K562 (cell line): ENCODE results near the gene AP3M1. TPM values are rescaled to one million over a fixed set of nuclear protein-coding genes. Genes with fewer than 3 reads are reported as not detected.
A peak's percentile ranks its signal among the peaks of the same experiment; 100 is the strongest.

Experiments
- NFE2 ChIP-seq: IDR thresholded peaks from 2 replicates; pipeline ENCODE4 v1.6.1; 2014; ENCODE audit warnings: antibody characterized with exemption, low read depth
- PRPF4 ChIP-seq: fragments of 200-400 bp; formaldehyde crosslinking; IDR thresholded peaks from one replicate; pipeline ENCODE4 v1.6.1; 2017; ENCODE audit warnings: low read length, low read depth, mild to moderate bottlenecking; ENCODE audit not compliant: insufficient read depth, poor library complexity, severe bottlenecking
- THAP7 ChIP-seq: fragments of 250-450 bp; sonication (Bioruptor Pico); IDR thresholded peaks from 2 replicates; pipeline ENCODE4 v1.5.0; 2021
- polyA plus RNA-seq, 8 experiments: library from polyadenylated mRNA; depleted of rRNA in 4 of 8; stranded (reverse) in 5 of 8; unstranded in 3 of 8; fragments of >200 nt; fragmentation: Nextera tagmentation in 2 of 8; fragmentation: Illumina TruSeq in 1 of 8; extraction: Ambion mirVana in 2 of 8; extraction: Trizol in 1 of 8; gene quantifications; 2 replicates each; pipeline versions ENCODE4 v1.2.1 to v1.2.3, GENCODE V29; 2011 to 2014; ENCODE audit warnings: inconsistent platforms in 1 of 8, missing spikeins in 1 of 8
- total RNA-seq, 7 experiments: library from RNA; depleted of rRNA in 6 of 7; stranded (reverse); fragments of >200 nt in 6 of 7; fragmentation: Illumina TruSeq in 2 of 7; extraction: Trizol in 2 of 7; gene quantifications; 2 replicates each; pipeline versions ENCODE4 v1.2.1 to v1.2.3, GENCODE V29; 2011 to 2021; ENCODE audit warnings: low replicate concordance in 1 of 7
- TF ChIP-seq, protein P1 (sequence below): sonication (generic); formaldehyde crosslinking; IDR thresholded peaks from 2 replicates; pipeline ENCODE4 v1.4.0; 2020; ENCODE audit warnings: mild to moderate bottlenecking, missing genetic modification reagents
- TF ChIP-seq, protein P2 (sequence below): fragments of 250-450 bp; sonication (Bioruptor Pico); IDR thresholded peaks from 2 replicates; pipeline ENCODE4 v1.9.0; 2021; ENCODE audit warnings: mild to moderate bottlenecking, inconsistent platforms

The AP3M1 gene
- total and polyA plus RNA-seq, 9 of the 15 experiments (the other 6 are each of a cell fraction or from before 2014, with no cell fraction given), result 44.3 to 135 (median 67.6) TPM

DNA sequence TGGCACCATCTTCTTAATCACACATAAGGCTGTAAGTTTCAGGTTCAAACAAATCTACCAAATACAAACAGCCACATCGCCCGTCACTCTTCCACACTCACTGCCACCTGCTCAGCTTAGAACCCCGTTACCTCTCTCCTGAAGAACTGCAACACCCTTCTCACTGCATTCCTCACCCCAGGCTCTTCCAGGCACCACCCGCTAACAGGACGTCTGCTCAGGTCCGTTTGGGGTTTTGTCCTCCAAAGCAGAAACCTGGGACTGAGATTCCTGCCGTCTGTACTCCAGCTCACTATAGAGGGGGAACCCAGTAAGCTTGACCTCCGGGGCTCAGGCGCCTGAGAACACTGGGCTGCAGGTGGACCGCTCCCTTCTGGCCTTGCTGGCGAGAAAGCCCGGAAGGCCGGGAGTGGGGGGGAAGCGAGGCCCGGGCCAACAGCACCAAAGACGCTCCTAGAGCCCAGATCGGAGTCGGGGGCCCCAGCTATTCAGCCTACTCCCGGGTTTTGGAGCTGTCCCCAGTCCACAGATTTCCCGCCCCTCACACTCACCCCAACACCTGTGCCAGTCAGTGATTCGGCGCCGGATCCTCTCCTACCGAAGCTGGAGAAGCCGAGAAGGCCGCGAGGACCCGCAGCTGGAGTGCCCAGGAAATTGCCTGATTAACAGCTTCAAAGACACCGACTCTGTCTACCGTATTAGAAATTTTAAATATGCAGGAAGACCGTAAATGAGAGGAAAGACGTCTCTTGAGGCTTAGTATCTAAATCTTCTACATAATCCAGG is at the start of gene AP3M1 (continued):
- TF ChIP-seq, protein P1, sequence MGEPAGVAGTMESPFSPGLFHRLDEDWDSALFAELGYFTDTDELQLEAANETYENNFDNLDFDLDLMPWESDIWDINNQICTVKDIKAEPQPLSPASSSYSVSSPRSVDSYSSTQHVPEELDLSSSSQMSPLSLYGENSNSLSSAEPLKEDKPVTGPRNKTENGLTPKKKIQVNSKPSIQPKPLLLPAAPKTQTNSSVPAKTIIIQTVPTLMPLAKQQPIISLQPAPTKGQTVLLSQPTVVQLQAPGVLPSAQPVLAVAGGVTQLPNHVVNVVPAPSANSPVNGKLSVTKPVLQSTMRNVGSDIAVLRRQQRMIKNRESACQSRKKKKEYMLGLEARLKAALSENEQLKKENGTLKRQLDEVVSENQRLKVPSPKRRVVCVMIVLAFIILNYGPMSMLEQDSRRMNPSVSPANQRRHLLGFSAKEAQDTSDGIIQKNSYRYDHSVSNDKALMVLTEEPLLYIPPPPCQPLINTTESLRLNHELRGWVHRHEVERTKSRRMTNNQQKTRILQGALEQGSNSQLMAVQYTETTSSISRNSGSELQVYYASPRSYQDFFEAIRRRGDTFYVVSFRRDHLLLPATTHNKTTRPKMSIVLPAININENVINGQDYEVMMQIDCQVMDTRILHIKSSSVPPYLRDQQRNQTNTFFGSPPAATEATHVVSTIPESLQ (CRISPR knock-in tag), result peak; percentile 70; the same call in 1 of the 2 replicates
- TF ChIP-seq PRPF4, result no peak
- TF ChIP-seq THAP7 (CRISPR knock-in tag), result no peak
- TF ChIP-seq NFE2, result peak; percentile 95
- TF ChIP-seq, protein P2, sequence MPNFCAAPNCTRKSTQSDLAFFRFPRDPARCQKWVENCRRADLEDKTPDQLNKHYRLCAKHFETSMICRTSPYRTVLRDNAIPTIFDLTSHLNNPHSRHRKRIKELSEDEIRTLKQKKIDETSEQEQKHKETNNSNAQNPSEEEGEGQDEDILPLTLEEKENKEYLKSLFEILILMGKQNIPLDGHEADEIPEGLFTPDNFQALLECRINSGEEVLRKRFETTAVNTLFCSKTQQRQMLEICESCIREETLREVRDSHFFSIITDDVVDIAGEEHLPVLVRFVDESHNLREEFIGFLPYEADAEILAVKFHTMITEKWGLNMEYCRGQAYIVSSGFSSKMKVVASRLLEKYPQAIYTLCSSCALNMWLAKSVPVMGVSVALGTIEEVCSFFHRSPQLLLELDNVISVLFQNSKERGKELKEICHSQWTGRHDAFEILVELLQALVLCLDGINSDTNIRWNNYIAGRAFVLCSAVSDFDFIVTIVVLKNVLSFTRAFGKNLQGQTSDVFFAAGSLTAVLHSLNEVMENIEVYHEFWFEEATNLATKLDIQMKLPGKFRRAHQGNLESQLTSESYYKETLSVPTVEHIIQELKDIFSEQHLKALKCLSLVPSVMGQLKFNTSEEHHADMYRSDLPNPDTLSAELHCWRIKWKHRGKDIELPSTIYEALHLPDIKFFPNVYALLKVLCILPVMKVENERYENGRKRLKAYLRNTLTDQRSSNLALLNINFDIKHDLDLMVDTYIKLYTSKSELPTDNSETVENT (CRISPR knock-in tag), result no peak
